Neural cell (in vitro differentiated cells): ENCODE results near the gene PRR12. TPM values are rescaled to one million over a fixed set of nuclear protein-coding genes. Genes with fewer than 3 reads are reported as not detected.

Experiments used
- H2AFZ ChIP-seq: fragments of 200-600, 300-800 bp; sonication (generic), shearing (Covaris generic); 2 replicates; pipeline ENCODE4 v1.6.0; 2014; ENCODE audit warnings: low read depth, mild to moderate bottlenecking, antibody characterized with exemption, low read length, moderate library complexity
- H3F3A ChIP-seq: fragments of 200-600 bp; shearing (Covaris generic); 2 replicates; pipeline ENCODE4 v1.6.1; 2016; ENCODE audit warnings: mild to moderate bottlenecking, moderate library complexity, mixed read lengths, antibody characterized with exemption, low read length; ENCODE audit not compliant: insufficient read depth, poor library complexity, severe bottlenecking
- H3K27ac ChIP-seq: fragments of 200-600, 300-800 bp; sonication (generic), shearing (Covaris generic); 2 replicates; pipeline ENCODE4 v1.5.1; 2014; ENCODE audit warnings: mild to moderate bottlenecking, low read length, moderate library complexity
- H3K27me3 ChIP-seq: fragments of 300-800, 200-600 bp; sonication (generic), shearing (Covaris generic); 2 replicates; pipeline ENCODE4 v1.6.0; 2014; ENCODE audit warnings: mild to moderate bottlenecking, low read depth, low read length, moderate library complexity; ENCODE audit not compliant: insufficient read depth
- H3K36me3 ChIP-seq: fragments of 300-800, 200-600 bp; sonication (generic), shearing (Covaris generic); 2 replicates; pipeline ENCODE4 v1.5.1; 2014; ENCODE audit warnings: mild to moderate bottlenecking, antibody characterized with exemption, low read length, moderate library complexity; ENCODE audit not compliant: insufficient read depth
- H3K4me2 ChIP-seq: fragments of 300-800, 200-600 bp; sonication (generic), shearing (Covaris generic); 2 replicates; pipeline ENCODE4 v1.6.0; 2014; ENCODE audit warnings: mild to moderate bottlenecking, low read length
- H3K4me3 ChIP-seq: fragments of 300-800, 200-600 bp; sonication (generic), shearing (Covaris generic); 2 replicates; pipeline ENCODE4 v1.5.1; 2014; ENCODE audit warnings: mild to moderate bottlenecking, low read length, moderate library complexity
- H3K79me2 ChIP-seq: fragments of 200-600 bp; shearing (Covaris generic); replicated peaks from 2 replicates; pipeline ENCODE4 v1.6.0; 2014; ENCODE audit warnings: mild to moderate bottlenecking, low read length, moderate library complexity; ENCODE audit not compliant: insufficient read depth
- H3K9ac ChIP-seq: fragments of 300-800, 200-600 bp; sonication (generic), shearing (Covaris generic); 2 replicates; pipeline ENCODE4 v1.6.1; 2016; ENCODE audit warnings: mild to moderate bottlenecking, low read length, mixed read lengths
- H3K9me2 ChIP-seq: fragments of 200-600 bp; shearing (Covaris generic); 2 replicates; pipeline ENCODE4 v1.6.1; 2016; ENCODE audit warnings: mild to moderate bottlenecking, low read length, mixed read lengths; ENCODE audit not compliant: insufficient read depth
- H3K9me3 ChIP-seq: fragments of 200-600, 300-800 bp; sonication (generic), shearing (Covaris generic); 2 replicates; pipeline ENCODE4 v1.6.1; 2016; ENCODE audit warnings: mild to moderate bottlenecking, mixed run types, low read length, moderate library complexity, mixed read lengths
- H4K20me1 ChIP-seq: fragments of 200-600 bp; shearing (Covaris generic); 2 replicates; pipeline ENCODE4 v1.6.1; 2016; ENCODE audit warnings: mild to moderate bottlenecking, mixed run types; ENCODE audit not compliant: insufficient read depth
- EP300 ChIP-seq: fragments of 450-650 bp; conservative IDR thresholded peaks from 2 replicates; pipeline ENCODE4 v1.6.1; 2014; ENCODE audit warnings: antibody characterized with exemption, mild to moderate bottlenecking, moderate library complexity; ENCODE audit not compliant: poor library complexity, severe bottlenecking
- EZH2 ChIP-seq: fragments of 200-600, 300-800 bp; shearing (Covaris generic), sonication (generic); IDR thresholded peaks from 2 replicates; pipeline ENCODE4 v1.6.1; 2014; ENCODE audit warnings: antibody characterized with exemption, low read length, borderline replicate concordance, mild to moderate bottlenecking; ENCODE audit not compliant: insufficient read depth, poor library complexity, severe bottlenecking
- MXI1 ChIP-seq: fragments of 450-650 bp; conservative IDR thresholded peaks from 2 replicates; pipeline ENCODE4 v1.6.1; 2014; ENCODE audit warnings: antibody characterized with exemption, mild to moderate bottlenecking; ENCODE audit not compliant: poor library complexity, severe bottlenecking
- POLR2AphosphoS5 ChIP-seq: IDR thresholded peaks from 2 replicates; pipeline ENCODE4 v1.6.1; 2012
- RAD21 ChIP-seq: fragments of 450-650 bp; conservative IDR thresholded peaks from 2 replicates; pipeline ENCODE4 v1.6.1; 2014; ENCODE audit warnings: antibody characterized with exemption, mild to moderate bottlenecking, moderate library complexity
- SMC3 ChIP-seq: fragments of 450-650 bp; conservative IDR thresholded peaks from 2 replicates; pipeline ENCODE4 v1.6.1; 2014; ENCODE audit warnings: antibody characterized with exemption, mild to moderate bottlenecking, moderate library complexity; ENCODE audit not compliant: poor library complexity
- TAF1 ChIP-seq: IDR thresholded peaks from 2 replicates; pipeline ENCODE4 v1.6.1; 2012; ENCODE audit warnings: low read depth
- polyA plus RNA-seq: library from polyadenylated mRNA; depleted of rRNA; stranded (reverse); fragments of >200 nt; gene quantifications from 2 replicates; pipeline ENCODE4 v1.2.3, GENCODE V29; 2014
- TF ChIP-seq, protein P1 (sequence below): fragments of 450-650 bp; IDR thresholded peaks from 2 replicates; pipeline ENCODE4 v1.5.1; 2014; ENCODE audit warnings: antibody characterized with exemption, mild to moderate bottlenecking, moderate library complexity; ENCODE audit not compliant: poor library complexity, severe bottlenecking
- TF ChIP-seq, protein P2 (sequence below): IDR thresholded peaks from 2 replicates; pipeline ENCODE4 v1.6.1; 2012; ENCODE audit warnings: borderline replicate concordance

PRR12 gene
- polyA plus RNA-seq, 1 donor from 2014 or later, result 1.2 TPM

DNA sequence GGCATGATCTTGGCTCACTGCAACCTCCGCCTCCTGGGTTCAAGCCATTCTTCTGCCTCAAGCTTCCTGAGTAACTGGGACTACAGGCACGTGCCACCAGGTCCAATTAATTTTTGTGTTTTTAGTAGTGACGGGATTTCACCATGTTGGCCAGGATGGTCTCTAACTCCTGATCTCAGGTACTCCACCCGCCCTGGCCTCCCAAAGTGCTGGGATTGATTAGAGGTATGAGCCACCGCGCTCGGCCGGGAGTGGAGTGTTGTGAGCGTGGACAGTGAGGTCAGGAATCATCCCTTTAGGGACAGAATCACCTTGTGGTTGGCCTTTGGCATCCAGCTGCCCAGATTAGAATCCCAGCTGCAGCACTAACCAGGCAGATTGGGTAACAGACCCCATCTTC, 38.7 kb downstream of the PRR12 start:
- no peaks in the 10 kb centered on the region for H3K36me3 ChIP-seq
- no peak overlapping the region for H3K4me2 ChIP-seq
- H3F3A ChIP-seq, result no peaks in the 10 kb centered on the region
- no peak overlapping the region for H3K4me3 ChIP-seq
- no peak overlapping the region for H3K27ac ChIP-seq
- H3K9me2 ChIP-seq, result no peaks in the 10 kb centered on the region
- no peaks in the 10 kb centered on the region for H3K9me3 ChIP-seq
- no peaks in the 10 kb centered on the region for H4K20me1 ChIP-seq
- no peaks in the 10 kb centered on the region for H3K79me2 ChIP-seq
- H3K27me3 ChIP-seq, result no peaks in the 10 kb centered on the region
- no peak overlapping the region for H3K9ac ChIP-seq
- no peak overlapping the region for H2AFZ ChIP-seq
- TF ChIP-seq RAD21, result no peak
- TF ChIP-seq, protein P1, sequence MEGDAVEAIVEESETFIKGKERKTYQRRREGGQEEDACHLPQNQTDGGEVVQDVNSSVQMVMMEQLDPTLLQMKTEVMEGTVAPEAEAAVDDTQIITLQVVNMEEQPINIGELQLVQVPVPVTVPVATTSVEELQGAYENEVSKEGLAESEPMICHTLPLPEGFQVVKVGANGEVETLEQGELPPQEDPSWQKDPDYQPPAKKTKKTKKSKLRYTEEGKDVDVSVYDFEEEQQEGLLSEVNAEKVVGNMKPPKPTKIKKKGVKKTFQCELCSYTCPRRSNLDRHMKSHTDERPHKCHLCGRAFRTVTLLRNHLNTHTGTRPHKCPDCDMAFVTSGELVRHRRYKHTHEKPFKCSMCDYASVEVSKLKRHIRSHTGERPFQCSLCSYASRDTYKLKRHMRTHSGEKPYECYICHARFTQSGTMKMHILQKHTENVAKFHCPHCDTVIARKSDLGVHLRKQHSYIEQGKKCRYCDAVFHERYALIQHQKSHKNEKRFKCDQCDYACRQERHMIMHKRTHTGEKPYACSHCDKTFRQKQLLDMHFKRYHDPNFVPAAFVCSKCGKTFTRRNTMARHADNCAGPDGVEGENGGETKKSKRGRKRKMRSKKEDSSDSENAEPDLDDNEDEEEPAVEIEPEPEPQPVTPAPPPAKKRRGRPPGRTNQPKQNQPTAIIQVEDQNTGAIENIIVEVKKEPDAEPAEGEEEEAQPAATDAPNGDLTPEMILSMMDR, result no peak
- no peak for TF ChIP-seq TAF1
- no peak for TF ChIP-seq POLR2AphosphoS5
- no peak for TF ChIP-seq EP300
- TF ChIP-seq MXI1, result no peak
- TF ChIP-seq SMC3, result no peak
- TF ChIP-seq EZH2, result no peak
- TF ChIP-seq, protein P2, sequence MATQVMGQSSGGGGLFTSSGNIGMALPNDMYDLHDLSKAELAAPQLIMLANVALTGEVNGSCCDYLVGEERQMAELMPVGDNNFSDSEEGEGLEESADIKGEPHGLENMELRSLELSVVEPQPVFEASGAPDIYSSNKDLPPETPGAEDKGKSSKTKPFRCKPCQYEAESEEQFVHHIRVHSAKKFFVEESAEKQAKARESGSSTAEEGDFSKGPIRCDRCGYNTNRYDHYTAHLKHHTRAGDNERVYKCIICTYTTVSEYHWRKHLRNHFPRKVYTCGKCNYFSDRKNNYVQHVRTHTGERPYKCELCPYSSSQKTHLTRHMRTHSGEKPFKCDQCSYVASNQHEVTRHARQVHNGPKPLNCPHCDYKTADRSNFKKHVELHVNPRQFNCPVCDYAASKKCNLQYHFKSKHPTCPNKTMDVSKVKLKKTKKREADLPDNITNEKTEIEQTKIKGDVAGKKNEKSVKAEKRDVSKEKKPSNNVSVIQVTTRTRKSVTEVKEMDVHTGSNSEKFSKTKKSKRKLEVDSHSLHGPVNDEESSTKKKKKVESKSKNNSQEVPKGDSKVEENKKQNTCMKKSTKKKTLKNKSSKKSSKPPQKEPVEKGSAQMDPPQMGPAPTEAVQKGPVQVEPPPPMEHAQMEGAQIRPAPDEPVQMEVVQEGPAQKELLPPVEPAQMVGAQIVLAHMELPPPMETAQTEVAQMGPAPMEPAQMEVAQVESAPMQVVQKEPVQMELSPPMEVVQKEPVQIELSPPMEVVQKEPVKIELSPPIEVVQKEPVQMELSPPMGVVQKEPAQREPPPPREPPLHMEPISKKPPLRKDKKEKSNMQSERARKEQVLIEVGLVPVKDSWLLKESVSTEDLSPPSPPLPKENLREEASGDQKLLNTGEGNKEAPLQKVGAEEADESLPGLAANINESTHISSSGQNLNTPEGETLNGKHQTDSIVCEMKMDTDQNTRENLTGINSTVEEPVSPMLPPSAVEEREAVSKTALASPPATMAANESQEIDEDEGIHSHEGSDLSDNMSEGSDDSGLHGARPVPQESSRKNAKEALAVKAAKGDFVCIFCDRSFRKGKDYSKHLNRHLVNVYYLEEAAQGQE, result no peak

DNA sequence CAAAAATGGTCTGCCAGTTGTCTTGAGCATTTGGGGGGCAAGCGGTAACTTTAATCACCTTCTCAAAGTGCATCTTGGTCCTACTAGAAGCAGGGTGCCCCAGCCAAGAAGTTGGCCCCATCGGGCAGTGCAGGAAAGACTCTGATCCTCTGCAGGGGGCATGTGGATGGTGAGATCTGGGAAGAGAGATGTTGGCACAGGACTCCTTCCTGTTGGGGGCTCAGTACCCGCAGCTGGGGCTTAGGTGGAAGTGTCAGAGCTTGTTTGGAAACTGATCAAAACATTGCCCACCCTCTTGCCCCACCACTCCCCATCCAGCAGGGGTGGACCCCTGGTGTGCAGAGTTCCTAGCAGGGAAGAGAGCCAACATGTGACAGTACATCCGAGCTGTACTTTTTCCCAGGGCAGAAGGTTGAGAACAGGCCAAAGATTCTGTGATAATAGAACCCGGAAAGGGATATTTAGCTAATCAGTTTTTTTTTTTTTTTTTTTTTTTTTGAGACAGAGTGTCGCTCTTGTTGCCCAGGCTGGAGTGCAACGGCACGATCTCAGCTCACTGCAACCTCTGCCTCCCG, 40.1 kb downstream of the PRR12 start:
- no peak overlapping the region for H3K4me2 ChIP-seq
- TF ChIP-seq MXI1, result no peak
- TF ChIP-seq TAF1, result no peak
- TF ChIP-seq SMC3, result no peak
- TF ChIP-seq, protein P1, result no peak
- no peak for TF ChIP-seq RAD21
- TF ChIP-seq, protein P2, result no peak
- TF ChIP-seq EZH2, result no peak
- no peak for TF ChIP-seq POLR2AphosphoS5
- TF ChIP-seq EP300, result no peak
- H3K9ac ChIP-seq, result no peak overlapping the region
- no peaks in the 10 kb centered on the region for H3K36me3 ChIP-seq
- no peaks in the 10 kb centered on the region for H4K20me1 ChIP-seq
- no peaks in the 10 kb centered on the region for H3K79me2 ChIP-seq
- no peak overlapping the region for H2AFZ ChIP-seq
- no peaks in the 10 kb centered on the region for H3F3A ChIP-seq
- no peaks in the 10 kb centered on the region for H3K9me2 ChIP-seq
- H3K9me3 ChIP-seq, result no peaks in the 10 kb centered on the region
- no peak overlapping the region for H3K27ac ChIP-seq
- H3K4me3 ChIP-seq, result no peak overlapping the region
- H3K27me3 ChIP-seq, result no peaks in the 10 kb centered on the region
